IMR-90 (cell line): ENCODE data around the gene SAMD4B. TPM values are rescaled to one million over a fixed set of nuclear protein-coding genes. Genes with fewer than 3 reads are reported as not detected.

Source experiments
- ATAC-seq: fragments of 200-7000 bp; cut with Tn5 transposase; 2 replicates; pipeline ENCODE4 v1.9.1; 2020; ENCODE audit warnings: low read depth, mild to moderate bottlenecking, moderate library complexity
- BruUV-seq: library from RNA; stranded (reverse); fragments of 400-500 nt; replicated peaks from 2 replicates; lab custom pipeline; 2021; lab: Mats Ljungman, UMichigan
- CTCF ChIA-PET: fragments of 300-600 bp; formaldehyde crosslinking; extraction: SDS; loops from one replicate; lab custom pipeline; 2021; ENCODE audit warnings: antibody characterized with exemption; lab: Yijun Ruan, JAX
- POLR2A ChIA-PET: fragments of 300-600 bp; sonication (Branson Sonifier 250); formaldehyde crosslinking; loops from one replicate; lab custom pipeline; 2022; ENCODE audit warnings: antibody characterized with exemption; ENCODE audit not compliant: unreplicated experiment; lab: Charles Lee
- DNase-seq: peaks from one replicate; pipeline ENCODE4 v3.0.0; 2013
- H2AFZ ChIP-seq: replicated peaks from 2 replicates; pipeline ENCODE3; 2013; ENCODE audit warnings: low read length, mild to moderate bottlenecking; ENCODE audit not compliant: poor library complexity
- H2AK5ac ChIP-seq: 2 replicates; pipeline ENCODE4 v1.6.1; 2013; ENCODE audit warnings: low read depth, low read length, inconsistent platforms
- H2AK9ac ChIP-seq: replicated peaks from 2 replicates; pipeline ENCODE3; 2013; ENCODE audit warnings: mild to moderate bottlenecking, low read depth, low read length, moderate library complexity; ENCODE audit not compliant: poor library complexity
- H2BK120ac ChIP-seq: 2 replicates; pipeline ENCODE4 v1.6.1; 2013; ENCODE audit warnings: low read depth, low read length, inconsistent platforms
- H2BK15ac ChIP-seq: 3 replicates; pipeline ENCODE4 v1.6.1; 2013; ENCODE audit warnings: low read depth, low read length, inconsistent platforms
- H2BK20ac ChIP-seq: 2 replicates; pipeline ENCODE4 v1.6.1; 2013; ENCODE audit warnings: low read depth, mild to moderate bottlenecking, inconsistent platforms, low read length, moderate library complexity
- H2BK5ac ChIP-seq: 2 replicates; pipeline ENCODE4 v1.6.1; 2013; ENCODE audit warnings: mild to moderate bottlenecking, low read depth, low read length, inconsistent platforms; ENCODE audit not compliant: poor library complexity, severe bottlenecking
- H3K14ac ChIP-seq: replicated peaks from 2 replicates; pipeline ENCODE4 v1.6.1; 2013; ENCODE audit warnings: low read depth, low read length, inconsistent platforms
- H3K18ac ChIP-seq: 2 replicates; pipeline ENCODE4 v1.6.1; 2013; ENCODE audit warnings: low read depth, low read length, control low read depth
- H3K23ac ChIP-seq: 2 replicates; pipeline ENCODE4 v1.6.1; 2013; ENCODE audit warnings: low read depth, low read length, inconsistent platforms
- H3K27ac ChIP-seq: 2 replicates; pipeline ENCODE4 v1.5.1; 2013; ENCODE audit warnings: mild to moderate bottlenecking, control low read depth, low read length; ENCODE audit not compliant: insufficient read depth
- H3K27me3 ChIP-seq: 2 replicates; pipeline ENCODE4 v1.6.1; 2013; ENCODE audit warnings: low read length; ENCODE audit not compliant: control insufficient read depth, insufficient read depth
- H3K36me3 ChIP-seq: 2 replicates; pipeline ENCODE4 v1.6.1; 2013; ENCODE audit warnings: low read length, mixed read lengths; ENCODE audit not compliant: control insufficient read depth, insufficient read depth
- H3K4ac ChIP-seq: 2 replicates; pipeline ENCODE4 v1.6.1; 2013; ENCODE audit warnings: low read depth, low read length, inconsistent platforms
- H3K4me1 ChIP-seq: 2 replicates; pipeline ENCODE4 v1.6.1; 2013; ENCODE audit warnings: low read length, mixed read lengths; ENCODE audit not compliant: control insufficient read depth, insufficient read depth
- H3K4me2 ChIP-seq: 2 replicates; pipeline ENCODE4 v1.6.1; 2013; ENCODE audit warnings: low read depth, mild to moderate bottlenecking, control low read depth, low read length, moderate library complexity
- H3K4me3 ChIP-seq: 2 replicates; pipeline ENCODE4 v1.5.1; 2013; ENCODE audit warnings: low read depth, mild to moderate bottlenecking, control low read depth, low read length, moderate library complexity; ENCODE audit not compliant: insufficient read depth
- H3K56ac ChIP-seq: 2 replicates; pipeline ENCODE4 v1.6.1; 2013; ENCODE audit warnings: low read length, inconsistent platforms; ENCODE audit not compliant: insufficient read depth; ENCODE audit errors: extremely low read depth
- H3K79me1 ChIP-seq, 2 experiments: 2 replicates each; pipeline ENCODE4 v1.6.1; 2013; ENCODE audit warnings: low read length in 2 of 2, inconsistent platforms in 1 of 2, low read depth in 1 of 2
- H3K9ac ChIP-seq: 2 replicates; pipeline ENCODE4 v1.6.1; 2013; ENCODE audit warnings: low read depth, low read length, control low read depth
- H3K9me1 ChIP-seq: 2 replicates; pipeline ENCODE4 v1.6.1; 2013; ENCODE audit warnings: low read length, inconsistent platforms; ENCODE audit not compliant: insufficient read depth
- H3K9me3 ChIP-seq: 2 replicates; pipeline ENCODE4 v1.6.1; 2013; ENCODE audit warnings: low read length; ENCODE audit not compliant: control insufficient read depth, insufficient read depth
- H4K20me1 ChIP-seq: 2 replicates; pipeline ENCODE4 v1.6.1; 2013; ENCODE audit warnings: low read length, inconsistent platforms; ENCODE audit not compliant: insufficient read depth
- H4K5ac ChIP-seq: 2 replicates; pipeline ENCODE4 v1.6.1; 2013; ENCODE audit warnings: mild to moderate bottlenecking, low read depth, low read length, control low read depth
- H4K8ac ChIP-seq, 2 experiments: 2 replicates each; pipeline ENCODE4 v1.6.1; 2013; ENCODE audit warnings: low read depth in 2 of 2, low read length in 2 of 2, control low read depth in 1 of 2, inconsistent platforms in 1 of 2
- H4K91ac ChIP-seq: 2 replicates; pipeline ENCODE4 v1.6.1; 2013; ENCODE audit warnings: low read depth, low read length, inconsistent platforms; ENCODE audit not compliant: insufficient read depth
- CTCF ChIP-seq: conservative IDR thresholded peaks from 2 replicates; pipeline ENCODE4 v1.5.1; 2012; ENCODE audit warnings: mild to moderate bottlenecking, low read depth, low read length, improper control_type of control experiment
- ELK1 ChIP-seq: fragments of 150-350 bp; IDR thresholded peaks from 2 replicates; pipeline ENCODE4 v1.6.1; 2016; ENCODE audit warnings: low read depth, mild to moderate bottlenecking, low read length, moderate library complexity, borderline replicate concordance
- POLR2A ChIP-seq: IDR thresholded peaks from 2 replicates; pipeline ENCODE4 v1.6.1; 2012; ENCODE audit warnings: mild to moderate bottlenecking, low read depth, low read length
- RAD21 ChIP-seq: IDR thresholded peaks from 2 replicates; pipeline ENCODE4 v1.6.1; 2012; ENCODE audit warnings: low read length, improper control_type of control experiment
- WGBS, 2 experiments: methylation state at CpG; one replicate each; pipeline versions ENCODE4 v1.1.5 to v1.1.7; 2013; ENCODE audit warnings: missing lambda C conversion rate in 2 of 2; ENCODE audit not compliant: insufficient read length in 1 of 2; ENCODE audit errors: extremely low coverage in 2 of 2; 5-methylcytosine and 5-hydroxymethylcytosine counted together
- dilution Hi-C: fragments of 300-500 bp; cut with HindIII; formaldehyde crosslinking; loops from one replicate; pipeline ENCODE4 v1.14.3; 2018; ENCODE audit warnings: low sequenced_read_pairs; ENCODE audit not compliant: unreplicated experiment
- in situ Hi-C: fragments of 300-500 bp; cut with MboI; formaldehyde crosslinking; loops from 3 replicates; pipeline ENCODE4 v1.14.3; 2019; ENCODE audit warnings: low sequenced_read_pairs, inconsistent platforms, mixed read lengths
- intact Hi-C: fragments of 100-400 bp; cut with micrococcal nuclease; formaldehyde crosslinking; loops from 2 replicates; pipeline ENCODE4 v1.10.0; 2022
- polyA plus RNA-seq, 3 experiments: library from polyadenylated mRNA; depleted of rRNA; stranded (reverse); fragments of >200 nt; gene quantifications; 2 replicates each; pipeline ENCODE4 v1.2.3, GENCODE V29; 2012; ENCODE audit warnings: low replicate concordance in 1 of 3
- total RNA-seq: library from RNA; depleted of rRNA; stranded (reverse); fragments of >200 nt; gene quantifications from 2 replicates; pipeline ENCODE4 v1.2.3, GENCODE V29; 2012

Gene SAMD4B
- total and polyA plus RNA-seq, 2 of the 4 experiments (the other 2 are of a cell fraction) = 18.3 to 97.2 TPM

DNA sequence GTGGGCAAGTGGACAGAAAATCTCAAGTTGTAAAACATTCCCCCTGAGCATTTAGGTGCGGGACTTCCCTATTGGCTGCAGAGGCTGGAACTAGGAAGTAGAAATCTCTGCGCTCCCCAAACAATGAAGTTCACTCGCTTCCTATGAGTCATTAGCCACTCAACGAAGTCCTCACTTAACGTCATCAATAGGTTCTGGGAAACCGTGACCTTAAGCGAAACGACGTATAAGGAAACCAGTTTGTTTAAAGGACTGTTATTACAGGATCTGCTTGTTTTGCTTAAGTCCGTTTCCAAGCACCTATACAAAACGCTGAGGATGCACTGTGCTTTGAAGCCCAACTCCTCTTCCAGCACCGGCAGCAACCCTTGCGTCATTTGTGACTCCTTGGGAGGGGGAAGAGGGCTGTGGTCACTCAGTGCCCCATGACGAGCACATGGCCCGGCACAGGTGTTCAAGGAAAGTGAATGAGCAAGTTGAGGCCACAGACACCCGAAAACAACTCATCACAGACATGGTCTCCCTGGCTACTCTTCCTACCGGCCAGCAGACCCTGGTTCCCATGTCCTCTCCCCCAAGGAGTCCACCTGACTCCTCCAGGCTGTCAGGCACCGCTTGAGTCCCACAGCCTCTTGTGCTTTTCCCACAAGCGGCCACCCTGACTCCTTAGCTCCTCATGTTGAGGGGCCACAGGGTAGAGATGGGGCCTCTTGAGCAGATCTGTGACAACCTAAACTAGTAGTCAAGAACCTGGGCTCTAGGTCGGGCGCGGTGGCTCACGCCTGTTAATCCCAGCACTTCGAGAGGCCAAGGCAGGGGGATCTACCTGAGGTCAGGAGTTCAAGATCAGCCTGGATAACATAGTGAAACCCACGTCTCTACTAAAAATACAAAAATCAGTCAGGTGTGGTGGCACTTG is 88.7 kb downstream of the SAMD4B start (continued):
- TF ChIP-seq ELK1 = no peak
- TF ChIP-seq RAD21 = no peak

GRCh38 chr19:39432677-39433025 is 90.4 kb downstream of the SAMD4B start:
- ATAC-seq (no peak), DNase-seq (no peak)
- no peak overlapping the region for H2BK15ac ChIP-seq
- BruUV-seq = no TSS peak
- no peak overlapping the region for H3K4me3 ChIP-seq
- H2AK5ac ChIP-seq = no peak overlapping the region
- H3K4me1 ChIP-seq = peaks cover 22% of the 10 kb centered on the region
- no peak overlapping the region for H3K9ac ChIP-seq
- no peak overlapping the region for H3K23ac ChIP-seq
- no peak overlapping the region for H2BK20ac ChIP-seq
- in situ Hi-C loops = loop anchor here (25.0 kb wide), 1 partner anchor 405 kb away; the partner anchor contains the start of genes DYRK1B and FBL
- no peaks in the 10 kb centered on the region for H3K27me3 ChIP-seq
- no peak overlapping the region for H3K56ac ChIP-seq
- no peak overlapping the region for H3K4ac ChIP-seq
- H2BK5ac ChIP-seq = no peak overlapping the region
- H4K5ac ChIP-seq = no peak overlapping the region
- dilution Hi-C loops = no loop called here
- TF ChIP-seq POLR2A (peak; percentile 14; the same call in 1 of the 2 replicates), CTCF (no peak)
- H3K9me1 ChIP-seq = peaks cover 7% of the 10 kb centered on the region
- no peak overlapping the region for H3K18ac ChIP-seq
- H3K79me1 ChIP-seq = peaks cover 23 to 49% of the 10 kb centered on the region in 2 experiments
- no peak overlapping the region for H3K14ac ChIP-seq
- H3K27ac ChIP-seq = no peak overlapping the region
- ChIA-PET CTCF (interaction anchor here (0.6 kb wide), 1 partner anchor 104 kb away, joined by 4 read pairs; no protein-coding TSS in a partner anchor), POLR2A (no interaction called here)
- no peak overlapping the region for H2AFZ ChIP-seq
- H4K91ac ChIP-seq = no peak overlapping the region
- no peaks in the 10 kb centered on the region for H3K9me3 ChIP-seq
- intact Hi-C loops = no loop called here
- H2BK120ac ChIP-seq = no peak overlapping the region
- no peak overlapping the region for H3K4me2 ChIP-seq
- no peak overlapping the region for H4K8ac ChIP-seq
- WGBS, 2 experiments = no CpG with 5 or more reads among the region's 8 CpGs
- peaks cover 23% of the 10 kb centered on the region for H3K36me3 ChIP-seq
- peaks cover 46% of the 10 kb centered on the region for H4K20me1 ChIP-seq
- no peak overlapping the region for H2AK9ac ChIP-seq
